ENCODE data around the gene OXSR1.
"Not testable (repeated sequence)": the region's sequence is repeated elsewhere in the genome, so short reads cannot be mapped to it uniquely, and the experiment has no call there.

The OXSR1 gene

DNA sequence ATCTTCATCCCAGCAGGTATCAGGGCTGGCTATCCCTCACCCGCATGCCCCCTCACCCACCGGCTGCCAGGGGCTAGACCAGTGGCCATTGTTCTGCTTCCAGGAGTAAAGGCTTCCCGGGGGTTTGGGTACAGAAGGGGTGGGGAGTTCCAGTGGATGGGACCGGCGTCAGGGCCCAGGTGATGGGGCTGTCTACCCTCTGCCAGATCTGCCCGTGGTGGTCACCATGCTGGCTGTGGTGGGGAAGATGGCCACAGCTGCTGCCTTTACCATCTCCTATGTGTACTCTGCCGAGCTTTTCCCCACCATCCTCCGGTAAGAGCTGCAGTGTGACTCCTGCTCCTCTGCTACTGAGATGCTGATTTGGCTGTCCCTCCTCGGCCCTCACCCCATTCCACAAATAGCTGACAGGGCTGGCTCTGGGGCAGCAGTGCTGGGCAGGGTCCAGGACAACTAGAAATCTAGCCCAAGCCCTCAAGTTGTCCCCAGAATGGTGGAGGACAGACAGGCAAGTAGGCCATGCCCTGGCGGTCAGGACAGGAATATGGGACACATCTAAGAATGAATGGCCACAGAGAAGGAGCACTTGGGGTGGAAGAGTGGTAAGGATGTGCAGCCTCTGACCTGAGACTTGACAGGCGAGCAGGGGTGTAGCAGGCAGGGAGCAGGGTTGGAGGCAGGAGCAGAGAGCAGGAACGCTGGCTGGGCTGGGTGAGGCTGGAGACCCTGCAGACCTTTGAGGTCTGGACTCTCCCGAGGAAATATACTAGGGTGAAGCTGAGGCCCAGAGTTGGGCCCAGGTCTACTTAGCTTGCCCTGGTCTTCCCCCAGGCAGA lies 111.0 kb downstream of the OXSR1 start:
- DNase-seq, result no peak

DNA sequence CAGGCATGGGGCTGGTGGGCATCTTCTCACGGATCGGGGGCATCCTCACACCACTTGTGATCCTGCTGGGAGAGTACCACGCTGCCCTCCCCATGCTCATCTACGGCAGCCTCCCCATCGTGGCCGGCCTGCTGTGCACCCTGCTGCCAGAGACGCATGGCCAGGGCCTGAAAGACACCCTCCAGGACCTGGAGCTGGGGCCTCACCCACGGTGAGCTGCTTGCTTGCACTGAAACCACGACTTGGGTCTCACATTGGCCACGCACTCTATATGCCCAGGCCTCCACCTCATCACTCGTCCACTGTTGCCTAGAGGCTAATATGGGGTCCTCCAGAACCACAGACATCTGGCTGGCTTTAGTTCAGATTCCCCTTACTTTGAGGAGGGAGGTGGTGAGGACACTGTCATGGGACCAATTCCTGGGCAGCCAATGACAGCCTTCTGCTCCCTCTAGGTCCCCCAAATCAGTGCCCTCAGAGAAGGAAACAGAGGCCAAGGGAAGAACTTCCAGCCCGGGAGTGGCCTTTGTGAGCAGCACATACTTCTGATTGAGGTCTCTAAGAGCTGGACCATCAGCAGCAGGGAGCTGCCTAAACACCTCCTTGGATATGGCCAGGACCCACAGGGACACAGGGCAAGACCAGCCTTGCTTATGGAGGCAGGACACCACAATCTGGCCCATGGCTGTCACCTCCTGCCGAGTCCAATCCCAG lies 111.7 kb downstream of the OXSR1 start:
- DNase-seq, result no peak

DNA sequence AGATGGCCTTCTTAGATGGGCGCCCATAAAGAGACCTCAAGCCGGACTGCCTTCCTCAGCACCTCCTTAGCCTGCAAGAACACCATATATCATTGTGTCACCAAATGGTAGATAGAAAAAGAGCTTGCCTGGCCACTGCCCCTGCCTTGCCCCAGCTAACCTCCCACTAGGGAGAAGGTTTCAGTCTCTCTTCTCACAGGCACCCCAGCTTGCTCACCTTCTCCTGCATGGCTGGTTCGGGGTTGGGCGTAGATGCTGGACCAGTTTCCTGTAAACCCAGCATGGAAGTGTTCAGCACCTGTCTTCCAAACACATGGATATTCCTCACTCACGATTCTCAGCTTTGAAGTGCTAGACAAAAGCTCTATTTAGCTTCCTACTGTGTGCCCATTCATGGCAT lies 113.5 kb downstream of the OXSR1 start:
- DNase-seq, result no peak

DNA sequence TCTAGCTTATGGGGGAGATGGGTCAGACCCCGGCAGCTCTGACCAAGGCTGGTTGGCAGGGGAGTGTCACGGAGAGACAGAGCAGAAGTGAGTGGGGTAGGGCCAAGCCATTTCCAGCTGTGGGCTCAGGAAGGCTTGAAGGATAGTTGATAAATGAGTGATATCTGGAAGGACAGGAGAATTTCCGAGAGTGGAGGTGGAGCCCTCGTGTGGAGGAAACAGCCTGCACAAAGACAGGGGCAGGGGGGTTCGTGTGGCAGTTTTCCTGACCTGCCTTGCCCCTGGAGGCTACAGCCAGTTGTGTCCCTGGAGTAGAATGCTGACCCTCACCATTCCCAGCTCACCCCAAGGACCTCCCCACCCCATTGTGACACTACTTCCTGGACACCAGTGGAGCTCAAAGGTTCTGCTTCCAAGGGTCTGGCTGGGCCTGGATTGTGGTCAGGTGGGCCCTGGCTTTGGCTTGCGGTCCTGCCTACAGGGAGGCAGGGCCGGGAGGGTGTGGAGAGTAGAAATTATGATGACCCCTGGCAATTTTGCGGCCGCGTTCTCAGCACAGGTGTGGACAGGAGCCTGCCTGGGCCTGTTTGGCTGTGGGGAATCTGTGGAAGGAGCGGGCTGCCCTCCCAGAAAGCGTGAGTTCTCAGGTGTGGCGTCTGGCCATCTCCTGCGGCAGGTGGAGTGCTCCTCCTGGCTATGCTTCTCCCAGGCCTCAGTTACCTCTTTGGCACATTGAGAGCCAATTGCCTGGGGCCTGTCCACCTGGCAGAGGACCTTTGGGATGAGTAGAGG lies 116.8 kb downstream of the OXSR1 start, which contains the start of gene SLC22A14:
SLC22A14 (plus strand) TSS at position 400 of the 792 bp plus-strand sequence. CDS start 23,733 bp downstream, outside the sequence.
- DNase-seq, result no peak

DNA sequence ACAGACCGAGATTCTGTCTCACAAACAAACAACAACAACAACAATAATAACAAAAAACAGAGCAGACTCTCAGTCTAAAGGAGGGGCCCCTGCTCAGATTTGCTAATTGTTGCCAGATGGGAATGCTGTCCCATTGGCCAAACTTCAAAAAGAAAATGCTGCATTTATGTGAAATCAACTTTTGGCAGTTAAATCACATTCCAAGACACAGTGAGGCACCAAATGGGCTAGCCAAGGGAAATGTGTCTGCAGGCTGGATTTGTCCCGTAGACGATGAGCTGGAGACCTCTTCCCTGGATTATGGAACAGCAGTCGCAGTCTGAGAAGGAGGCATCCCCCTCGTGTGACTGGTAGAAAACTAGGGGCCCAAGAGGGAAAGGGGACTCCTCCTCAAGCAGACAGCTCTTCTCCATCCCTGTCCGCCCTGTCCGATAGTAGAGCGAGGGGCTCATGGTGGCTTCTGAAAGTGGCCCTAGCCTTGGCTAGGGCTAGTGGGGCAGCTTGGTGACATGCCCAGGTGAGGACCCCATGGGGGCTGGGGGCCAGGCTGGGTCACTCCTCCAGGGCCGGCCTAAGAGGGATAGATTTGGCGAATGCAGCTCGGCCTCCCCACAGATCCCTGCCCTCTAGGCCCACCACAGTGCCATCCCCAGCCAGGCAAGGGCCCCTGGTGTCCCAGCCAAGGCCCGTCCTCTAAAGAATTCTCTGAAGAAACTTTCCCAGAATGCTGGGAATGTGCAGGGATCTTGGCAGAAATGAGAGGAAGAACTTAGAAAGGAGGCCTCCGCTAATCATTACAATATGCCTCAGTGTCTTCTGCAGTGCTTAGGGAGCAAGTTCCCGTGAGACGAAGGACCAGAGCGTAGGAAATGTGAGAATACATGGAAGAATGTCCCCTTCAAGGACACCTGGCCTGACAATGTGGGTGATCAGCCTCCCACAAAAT lies 118.7 kb downstream of the OXSR1 start:
- no peak for DNase-seq

DNA sequence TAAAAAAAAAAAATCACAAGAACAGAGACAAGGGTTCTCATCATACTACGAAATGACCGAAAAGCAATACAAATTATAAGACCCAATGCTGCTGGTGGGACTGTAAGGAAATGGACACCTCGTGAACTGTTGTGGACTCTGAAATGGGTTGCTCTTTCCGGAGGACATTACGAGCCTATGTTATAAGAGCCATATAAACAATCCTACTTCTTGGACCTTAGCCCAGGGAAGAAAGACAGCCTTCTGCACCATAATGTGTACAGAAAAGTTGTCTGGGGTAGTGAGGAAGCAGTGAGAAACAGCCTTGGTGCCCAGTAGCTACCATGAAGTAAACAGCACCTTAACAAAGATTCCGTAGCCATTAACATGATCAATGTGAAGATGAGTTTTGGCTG lies 119.4 kb downstream of the OXSR1 start:
- DNase-seq, result no peak

DNA sequence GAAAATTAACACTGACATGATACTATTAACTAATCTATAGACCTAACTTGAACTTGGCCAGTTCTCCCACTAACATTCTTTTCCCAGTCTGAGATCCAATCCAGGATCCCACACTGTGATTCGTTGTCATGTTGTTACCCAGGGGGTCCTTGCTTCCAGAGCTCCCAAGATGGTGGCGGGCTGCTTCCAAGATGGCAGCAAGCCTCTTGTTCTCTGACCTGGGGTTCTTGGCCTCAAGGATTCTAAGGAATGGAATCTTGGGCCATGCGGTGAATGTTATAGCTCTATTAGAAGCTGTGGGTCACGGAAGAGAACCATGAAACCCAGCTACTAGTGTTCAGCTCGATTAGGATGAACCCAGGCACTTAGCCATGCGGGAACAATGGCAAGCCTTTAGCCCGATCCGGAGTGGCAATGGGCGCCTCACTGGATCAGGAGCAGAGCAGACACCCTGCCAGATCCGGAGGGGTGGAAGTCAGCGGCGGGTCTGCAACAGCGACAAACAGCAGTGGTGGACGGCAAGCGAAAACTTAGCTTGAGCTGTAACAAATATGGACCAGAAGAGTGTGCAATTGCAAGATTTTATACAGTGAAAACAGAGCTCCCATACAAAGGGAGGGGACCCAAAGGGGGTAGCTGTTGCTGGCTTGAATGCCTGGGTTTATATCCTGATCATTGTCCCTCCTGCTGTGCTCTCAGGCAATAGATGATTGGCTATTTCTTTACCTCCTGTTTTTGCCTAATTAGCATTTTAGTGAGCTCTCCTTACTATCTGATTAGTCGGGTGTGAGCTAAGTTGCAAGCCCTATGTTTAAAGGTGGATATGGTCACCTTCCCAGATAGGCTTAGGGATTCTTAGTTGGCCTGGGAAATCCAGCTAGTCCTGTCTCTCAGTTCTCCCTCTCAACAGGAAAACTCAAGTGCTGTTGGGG lies 124.2 kb downstream of the OXSR1 start:
- not testable (repeated sequence) for DNase-seq

DNA sequence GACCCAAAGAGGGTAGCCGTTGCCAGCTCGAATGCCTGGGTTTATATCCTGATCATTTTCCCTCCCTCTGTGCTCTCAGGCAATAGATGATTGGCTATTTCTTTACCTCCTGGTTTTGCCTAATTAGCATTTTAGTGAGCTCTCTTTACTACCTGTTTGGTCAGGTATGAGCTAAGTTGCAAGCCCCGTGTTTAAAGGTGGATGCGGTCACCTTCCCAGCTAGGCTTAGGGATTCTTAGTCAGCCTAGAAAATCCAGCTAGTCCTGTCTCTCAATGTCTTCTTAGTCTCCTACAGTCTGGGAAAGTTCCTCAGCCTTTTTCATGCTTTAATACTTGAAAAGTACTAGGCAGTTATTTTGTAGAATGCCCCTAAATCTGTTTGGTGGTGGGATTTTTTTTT lies 131.7 kb downstream of the OXSR1 start:
- DNase-seq, result not testable (repeated sequence)

DNA sequence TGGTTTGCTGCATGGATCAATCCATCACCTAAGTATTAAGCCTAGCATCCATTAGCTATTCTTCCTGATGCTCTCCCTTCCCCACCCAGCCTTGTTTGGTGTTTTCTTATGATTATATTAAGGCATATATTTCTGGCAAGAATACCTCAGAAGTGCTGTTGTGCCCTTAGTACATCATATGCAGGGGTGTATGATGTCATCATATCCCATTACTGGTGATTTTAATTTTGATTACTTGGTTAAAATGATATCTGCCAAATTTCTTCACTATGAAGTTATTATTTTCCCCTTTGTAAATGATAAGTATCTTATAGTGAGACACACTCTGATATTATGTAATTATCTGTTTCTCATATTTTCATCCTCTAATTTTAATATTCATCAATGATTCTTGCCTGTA lies 132.2 kb downstream of the OXSR1 start:
- no peak for DNase-seq

DNA sequence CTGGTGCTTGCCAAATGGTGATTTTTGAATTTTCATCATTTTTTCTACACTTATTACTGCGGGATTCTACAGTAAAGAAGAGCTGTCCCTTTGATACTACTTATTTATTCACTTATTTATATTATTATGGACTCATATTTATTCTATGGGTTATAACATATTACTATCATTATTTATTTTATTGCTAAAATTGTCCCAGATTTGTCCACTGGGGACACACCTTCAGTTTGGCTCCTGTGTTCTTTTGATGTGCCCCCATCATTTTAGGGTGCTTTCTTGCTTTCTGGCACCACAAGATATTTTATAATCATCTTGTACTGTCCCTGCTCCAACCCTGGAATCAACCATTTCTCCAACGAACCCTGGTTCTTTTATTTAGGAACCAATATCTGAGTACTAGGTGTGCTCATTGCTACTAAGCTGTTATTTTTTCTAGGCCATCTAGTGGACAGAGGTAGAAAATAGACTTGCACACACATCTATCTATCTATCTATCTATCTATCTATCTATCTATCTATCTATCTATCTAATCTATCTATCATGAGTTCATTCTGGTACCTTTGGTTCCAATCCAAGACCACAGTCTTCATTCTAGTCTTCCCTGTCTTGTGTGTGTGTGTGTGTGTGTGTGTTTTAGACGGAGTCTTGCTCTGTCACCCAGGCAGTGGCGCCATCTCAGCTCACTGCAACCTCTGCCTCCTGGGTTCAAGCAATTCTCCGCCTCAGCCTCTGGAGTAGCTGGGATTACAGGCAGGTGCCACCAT lies 132.8 kb downstream of the OXSR1 start:
- DNase-seq, result peak; percentile 2
